GM21526 (cell line): ENCODE results near the gene GET3.
"Not testable (repeated sequence)": the region's sequence is repeated elsewhere in the genome, so short reads cannot be mapped to it uniquely, and the experiment has no call there.

Experiments
- ATAC-seq: cut with Tn5 transposase; IDR thresholded peaks from one replicate; pipeline ENCODE4 v1.9.1; 2021; ENCODE audit warnings: moderate library complexity; ENCODE audit not compliant: unreplicated experiment, low FRiP score

GET3 gene

GRCh38 chr19:12715102-12715501 is 22.2 kb upstream of the GET3 start:
- ATAC-seq, result no peak

DNA sequence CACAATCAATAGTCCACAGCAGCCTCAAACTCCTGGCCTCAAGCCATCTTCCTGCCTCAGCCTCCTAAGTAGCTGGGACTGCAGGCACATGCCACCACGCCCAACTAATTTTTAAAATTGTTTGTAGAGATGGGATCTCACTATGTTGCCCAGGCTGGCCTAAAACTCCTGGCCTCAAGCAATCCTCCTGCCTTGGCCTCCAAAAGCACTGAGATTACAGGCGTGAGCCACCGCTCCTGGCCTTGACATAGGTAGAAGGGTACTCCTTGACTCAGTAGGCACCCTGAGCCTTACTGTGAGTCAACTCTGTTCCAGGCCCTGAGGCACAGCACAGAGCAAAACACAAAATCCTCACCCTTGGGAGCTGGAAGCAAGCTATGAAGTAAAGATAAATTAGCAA is 21.4 kb upstream of the GET3 start:
- ATAC-seq, result no peak

GRCh38 chr19:12720296-12720695 is 17.0 kb upstream of the GET3 start:
- no peak for ATAC-seq

DNA sequence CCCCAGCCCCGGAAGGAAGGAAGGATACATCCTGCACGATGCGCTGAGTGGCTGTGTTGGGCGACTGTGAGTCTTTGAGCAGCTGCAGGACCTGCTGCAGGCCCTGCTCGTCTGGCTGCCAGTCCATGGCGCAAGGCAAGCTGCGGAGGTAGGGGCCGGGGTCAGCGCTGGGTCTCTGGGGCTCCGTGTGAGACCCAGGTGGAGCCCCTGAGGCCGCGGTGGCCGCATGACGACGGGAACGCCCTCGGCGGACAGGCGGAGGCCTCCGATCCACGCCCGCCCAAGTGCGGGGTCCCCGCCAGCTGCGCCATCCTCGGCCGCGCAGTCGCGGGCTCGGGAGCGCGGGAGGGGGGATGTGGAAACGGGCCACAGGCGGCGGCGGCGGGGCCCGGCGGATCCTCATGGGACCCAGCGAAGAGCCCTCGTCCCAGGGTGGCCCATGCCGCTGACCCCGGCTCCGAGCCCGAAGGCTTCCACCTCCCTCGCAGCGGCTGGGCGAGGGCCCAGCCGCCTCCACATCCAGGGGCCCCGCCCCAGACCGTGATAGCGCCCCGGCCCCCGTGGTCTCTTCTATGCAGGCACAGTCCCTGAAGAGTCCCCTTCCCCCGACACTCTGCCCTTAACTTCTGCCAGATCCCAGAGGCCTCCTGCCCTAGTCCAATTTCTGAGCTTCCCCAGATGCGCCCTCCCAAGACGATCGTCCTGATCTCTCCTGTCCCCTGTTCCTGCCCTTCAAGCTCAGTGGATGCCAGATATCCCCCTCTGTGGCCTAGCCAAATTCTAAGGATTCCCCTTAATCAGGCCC is 16.2 kb upstream of the GET3 start:
- no peak for ATAC-seq

GRCh38 chr19:12721656-12722565 is 15.4 kb upstream of the GET3 start:
- ATAC-seq, result peak; percentile 15

DNA sequence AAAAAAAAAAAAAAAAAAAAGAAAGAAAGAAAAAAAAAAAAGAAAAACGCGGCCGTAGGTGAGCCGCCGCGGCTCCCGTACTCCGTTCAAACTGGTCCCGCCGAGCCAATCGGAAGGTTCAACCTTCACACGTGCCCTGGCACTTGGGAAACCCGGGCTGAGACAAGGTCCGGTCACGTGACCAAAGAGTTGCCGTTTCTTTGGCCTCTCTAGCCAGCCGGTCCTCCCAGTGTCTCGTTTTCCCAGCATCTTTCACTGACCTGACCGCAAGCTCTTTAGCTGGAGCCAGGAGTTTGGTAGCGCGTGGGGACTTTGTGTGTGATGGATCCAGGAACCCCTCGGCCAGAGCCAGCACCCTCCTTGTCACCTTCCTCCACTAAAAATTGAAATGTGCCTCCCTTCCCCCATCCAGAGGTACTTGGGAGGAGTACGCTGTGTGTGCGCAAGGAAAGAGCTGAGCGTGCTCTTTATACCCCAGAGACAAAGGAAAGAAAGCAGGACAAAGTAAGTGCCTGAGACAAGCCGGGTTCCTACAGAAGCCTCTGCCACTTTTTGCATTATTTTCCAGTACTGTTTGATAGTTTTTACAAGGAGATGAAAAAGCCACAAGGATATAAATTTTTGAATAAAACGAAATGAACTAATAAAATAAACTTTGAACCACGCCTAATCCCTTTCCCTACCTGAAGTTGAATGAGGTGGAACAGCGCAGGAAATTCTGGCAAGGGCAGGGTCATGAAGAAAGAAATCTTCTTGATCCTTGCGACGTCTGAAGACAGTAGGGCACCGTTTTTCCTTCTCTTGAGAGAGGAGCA is 14.5 kb upstream of the GET3 start:
- ATAC-seq, result peak; percentile 61

- no peak for ATAC-seq
Measured at GRCh38 chr19:12723381-12723640, 14.0 kb upstream of the GET3 start.

DNA sequence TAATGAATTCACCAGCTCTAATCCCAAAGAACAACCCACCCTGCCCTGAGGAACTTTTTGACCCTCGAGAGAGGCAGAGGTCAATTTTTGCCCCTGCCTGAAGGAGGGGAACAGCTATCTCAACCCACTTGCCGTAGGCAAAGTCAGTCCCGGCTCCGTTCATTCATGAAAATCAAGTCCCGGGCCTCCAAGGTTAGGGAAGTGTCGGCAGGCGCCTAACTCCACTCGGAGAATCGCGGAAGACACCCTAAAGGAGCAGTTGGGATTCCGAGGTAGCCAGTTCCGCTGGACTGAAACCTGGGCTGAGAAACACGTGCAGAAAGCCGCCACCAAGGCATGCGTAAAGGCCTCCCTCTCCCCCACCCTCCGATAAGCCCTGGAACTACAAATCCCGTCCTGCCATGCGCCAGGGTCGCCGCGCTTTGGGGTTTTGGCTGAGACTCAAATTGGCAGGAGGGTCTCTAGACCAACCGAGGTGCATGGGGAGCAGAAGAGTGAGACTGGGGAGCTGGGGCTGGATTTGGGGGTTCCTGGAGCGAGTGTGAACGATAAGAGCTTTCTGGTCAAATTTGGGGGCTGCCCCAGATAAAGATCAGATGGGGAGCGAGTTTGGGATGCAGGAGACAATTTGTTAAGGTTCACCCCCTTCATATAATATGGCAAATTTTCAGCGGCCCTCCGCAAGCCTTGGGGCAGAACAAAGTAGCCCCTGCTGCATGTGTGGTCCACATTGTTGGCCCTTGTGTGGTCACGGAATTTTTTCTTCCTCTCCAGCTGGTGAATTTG is 13.5 kb upstream of the GET3 start, which contains the start of gene TNPO2:
Gene TNPO2 (minus strand): TSS at position 292 of the 786 bp plus-strand sequence. CDS start 2,955 bp downstream, outside the sequence.
- peak; percentile 32 for ATAC-seq

GRCh38 chr19:12725612-12726011 is 11.7 kb upstream of the GET3 start:
- not testable (repeated sequence) for ATAC-seq

DNA sequence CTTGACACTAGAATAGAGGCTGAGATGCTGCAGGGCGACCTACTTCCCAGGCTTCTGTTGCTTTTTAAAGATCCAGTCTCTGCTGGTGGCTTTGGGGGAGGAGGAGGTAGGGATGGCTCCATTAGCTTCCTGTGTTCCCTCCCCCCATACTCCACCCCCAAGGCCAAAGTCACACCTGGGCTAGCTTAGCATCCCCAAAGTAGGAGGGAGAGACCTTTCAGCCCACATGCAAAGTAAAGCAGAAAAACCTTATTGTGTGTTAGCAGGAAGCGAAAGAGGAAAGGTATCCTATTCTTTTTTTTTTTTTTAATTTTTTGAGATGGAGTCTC is 10.3 kb upstream of the GET3 start:
- no peak for ATAC-seq

DNA sequence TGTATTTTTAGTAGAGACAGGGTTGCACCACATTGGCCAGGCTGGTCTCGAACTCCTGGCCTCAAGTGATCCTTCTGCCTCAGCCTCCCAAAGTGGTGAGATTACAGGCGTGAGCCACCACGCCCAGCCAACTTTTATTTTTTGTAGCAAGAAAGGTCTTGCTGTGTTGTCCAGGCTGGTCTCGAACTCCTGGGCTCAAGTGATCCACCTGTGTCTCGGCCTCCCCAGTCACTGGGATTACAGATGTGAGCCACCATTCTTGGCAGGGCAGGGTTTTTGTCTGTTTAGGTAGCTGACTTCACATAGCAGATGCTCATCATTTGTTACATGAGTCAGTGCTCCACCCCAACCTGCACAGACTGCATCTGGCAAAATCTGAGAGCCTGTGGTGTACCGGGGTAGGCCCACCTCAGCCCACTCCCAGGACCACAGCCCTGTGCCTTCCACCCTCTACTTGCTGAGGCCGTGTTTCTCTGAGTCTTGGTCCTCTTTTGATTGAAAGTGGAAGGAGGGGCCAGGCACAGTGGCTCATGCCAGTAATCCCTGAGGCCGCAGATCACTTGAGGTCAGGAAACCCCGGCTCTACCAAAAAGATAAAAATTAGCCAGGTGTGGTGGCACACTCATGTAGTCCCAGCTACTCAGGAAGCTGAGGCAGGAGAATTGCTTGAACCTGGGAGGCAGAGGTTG is 9.4 kb upstream of the GET3 start:
- no peak for ATAC-seq

DNA sequence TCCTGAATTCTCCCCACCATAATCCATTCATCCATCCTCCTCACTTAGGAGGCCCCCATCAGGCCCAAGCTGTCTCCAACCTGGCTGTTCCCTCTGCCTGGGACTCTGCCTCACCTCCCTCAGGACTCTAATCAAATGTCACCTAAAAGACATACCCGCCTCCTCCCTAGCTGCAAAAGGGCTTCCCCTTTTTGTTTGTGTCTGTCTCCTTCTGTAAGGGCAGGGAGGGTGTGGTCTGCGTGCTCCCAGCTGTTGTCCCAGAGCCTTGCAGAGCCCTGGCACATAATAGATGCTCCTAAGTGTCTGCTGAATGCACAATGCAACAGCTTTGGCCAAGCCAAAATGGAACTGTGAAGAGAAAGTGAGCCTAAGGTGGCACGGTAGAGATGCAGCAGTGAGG is 7.2 kb upstream of the GET3 start:
- ATAC-seq, result no peak

DNA sequence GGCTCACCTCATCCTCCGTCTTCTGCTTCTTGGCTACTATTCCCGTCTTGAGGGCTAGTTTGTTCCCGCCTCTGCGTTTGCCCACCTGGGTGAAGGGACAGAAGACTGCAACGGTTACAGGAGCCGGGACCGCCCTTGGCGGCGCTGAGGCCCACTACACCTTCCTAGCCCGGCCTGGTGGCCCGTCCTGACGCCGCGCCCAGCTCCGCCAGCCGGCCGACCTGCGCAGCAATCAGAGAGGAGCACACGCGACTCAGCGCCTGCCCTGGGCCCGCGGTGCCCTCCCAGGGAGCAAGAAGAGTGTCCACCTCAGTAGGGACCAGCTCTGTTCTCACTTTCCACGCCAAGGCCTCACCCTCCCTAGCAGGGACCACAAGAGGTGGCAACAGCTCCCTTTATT is 6.0 kb upstream of the GET3 start:
- ATAC-seq, result no peak

- no peak for ATAC-seq
Measured at GRCh38 chr19:12733369-12734214, 3.7 kb upstream of the GET3 start.

- ATAC-seq, result no peak
Measured at GRCh38 chr19:12737835-12738351, 596 bp downstream of the GET3 start.

DNA sequence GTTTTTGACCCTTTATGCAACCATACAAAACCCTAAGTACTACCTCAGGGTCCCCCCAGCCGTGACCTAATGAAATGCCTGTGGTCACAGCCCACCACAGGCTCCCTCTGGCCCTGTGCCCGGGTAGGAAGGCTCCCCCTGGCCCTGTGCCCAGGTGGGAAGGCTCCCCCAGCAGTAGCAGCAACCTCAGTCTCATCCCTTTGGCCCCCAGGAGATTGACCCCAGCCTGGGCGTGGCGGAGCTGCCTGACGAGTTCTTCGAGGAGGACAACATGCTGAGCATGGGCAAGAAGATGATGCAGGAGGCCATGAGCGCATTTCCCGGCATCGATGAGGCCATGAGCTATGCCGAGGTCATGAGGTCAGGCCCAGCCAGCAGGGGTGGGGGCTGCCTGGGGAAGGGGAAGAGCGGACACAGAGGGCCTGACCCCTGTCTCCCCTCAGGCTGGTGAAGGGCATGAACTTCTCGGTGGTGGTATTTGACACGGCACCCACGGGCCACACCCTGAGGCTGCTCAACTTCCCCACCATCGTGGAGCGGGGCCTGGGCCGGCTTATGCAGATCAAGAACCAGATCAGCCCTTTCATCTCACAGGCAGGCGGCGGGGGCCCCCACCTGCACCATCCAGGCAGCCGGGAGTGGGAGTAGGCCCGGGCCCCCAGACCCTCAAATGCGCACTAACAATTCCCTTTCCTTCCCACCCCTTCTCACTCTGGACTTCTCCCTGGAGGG is 8.0 kb downstream of the GET3 start:
- ATAC-seq, result no peak

DNA sequence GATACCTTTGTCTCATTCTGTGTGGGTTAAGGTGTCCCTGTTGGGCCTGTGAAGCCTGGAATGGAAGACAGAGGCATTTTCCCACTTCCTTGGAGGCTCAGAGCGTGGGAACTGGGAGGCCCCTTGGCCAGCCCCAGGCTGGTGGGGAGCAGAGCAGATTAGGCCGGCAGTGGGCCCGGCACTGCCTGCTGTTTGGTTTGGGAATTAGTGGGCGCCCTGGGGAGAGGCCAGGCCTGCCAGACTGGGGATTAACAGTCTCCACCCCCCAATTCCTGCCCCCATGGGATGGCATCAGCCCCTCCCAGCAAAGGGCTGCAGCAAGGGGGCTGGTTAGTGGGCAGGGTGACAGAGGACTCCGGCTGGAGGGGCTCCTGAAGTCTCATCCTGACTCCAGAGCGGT is 11.2 kb downstream of the GET3 start:
- no peak for ATAC-seq

GRCh38 chr19:12749938-12750521 is 12.7 kb downstream of the GET3 start:
- no peak for ATAC-seq
